Kidney (tissue), 14 donors: ENCODE results near the gene VAMP8. TPM values are rescaled to one million over a fixed set of nuclear protein-coding genes. Genes with fewer than 3 reads are reported as not detected.

Experiments
- DNase-seq, 5 donors: peaks; one replicate each; pipeline ENCODE4 v3.0.0-alpha.2; 2013 to 2020
- FAIRE-seq: peaks from 2 replicates; lab custom pipeline; 2012; peaks lifted over from hg19 to GRCh38; lab: Jason Lieb, UNC
- H3K27ac ChIP-seq, 2 donors: one replicate each; pipeline ENCODE4 v1.7.0; 2013; ENCODE audit warnings: low read depth in 2 of 2, low read length in 2 of 2, inconsistent platforms in 1 of 2
- H3K27me3 ChIP-seq: one replicate; pipeline ENCODE4 v1.7.1; 2013; ENCODE audit warnings: low read length, inconsistent platforms; ENCODE audit not compliant: control insufficient read depth, insufficient read depth
- H3K36me3 ChIP-seq, 3 donors: one replicate each; pipeline versions ENCODE4 v1.7.0 to v1.7.1; 2013; ENCODE audit warnings: low read length in 3 of 3, control low read depth in 1 of 3, inconsistent platforms in 1 of 3; ENCODE audit not compliant: insufficient read depth in 3 of 3, control insufficient read depth in 2 of 3
- H3K4me1 ChIP-seq, 3 donors: one replicate each; pipeline versions ENCODE4 v1.7.0 to v1.7.1; 2013; ENCODE audit warnings: low read length in 3 of 3, inconsistent platforms in 1 of 3, low read depth in 1 of 3; ENCODE audit not compliant: control insufficient read depth in 2 of 3, insufficient read depth in 2 of 3
- H3K4me3 ChIP-seq, 3 donors: one replicate each; pipeline versions ENCODE4 v1.7.0 to v1.8.1; 2013; ENCODE audit warnings: low read length in 3 of 3, control low read depth in 1 of 3, inconsistent platforms in 1 of 3
- H3K9ac ChIP-seq, 3 donors: one replicate each; pipeline versions ENCODE4 v1.7.0 to v1.7.1; 2013; ENCODE audit warnings: low read length in 3 of 3, control low read depth in 1 of 3, inconsistent platforms in 1 of 3
- H3K9me3 ChIP-seq, 3 donors: one replicate each; pipeline versions ENCODE4 v1.7.0 to v1.7.1; 2013; ENCODE audit warnings: low read length in 3 of 3, control low read depth in 1 of 3, inconsistent platforms in 1 of 3; ENCODE audit not compliant: control insufficient read depth in 2 of 3, insufficient read depth in 1 of 3
- CTCF ChIP-seq: IDR thresholded peaks from 3 replicates; pipeline ENCODE4 v1.5.1; 2012; ENCODE audit warnings: mild to moderate bottlenecking, moderate library complexity, borderline replicate concordance; ENCODE audit not compliant: insufficient read depth; ENCODE audit errors: extremely low read depth
- intact Hi-C: fragments of 100-400 bp; cut with DNase I; formaldehyde crosslinking; loops from one replicate; pipeline ENCODE4 v1.11.1; 2022
- polyA plus RNA-seq: library from polyadenylated mRNA; stranded (reverse); fragments of 350-450 nt; fragmentation: Illumina TruSeq; extraction: RNeasy Lipid Tissue Mini Kit (QIAGEN cat#74804); gene quantifications from one replicate; pipeline ENCODE4 v1.2.3, GENCODE V29; 2014; ENCODE audit warnings: low read depth, low replicate concordance; ENCODE audit not compliant: insufficient read depth
- total RNA-seq: library from RNA; stranded (reverse); fragmentation: NEBNext Ultra II Directional; extraction: Animal tissue kit (Norgen Biotek cat#: 25700); gene quantifications from one replicate; pipeline ENCODE4 v1.2.1, GENCODE V29; 2021
- donor health status: control.
- donor health status: control.
- donor health status: control.
- donor health status: control.
- donor health status: control.
- donor health status: DM: yes; HTN: yes; CAD: no.
- donor health status: Normal renal cell carcinoma (clear cell type).

VAMP8 gene
- total and polyA plus RNA-seq, 2 donors from 2014 or later, result 196 to 604 TPM

DNA sequence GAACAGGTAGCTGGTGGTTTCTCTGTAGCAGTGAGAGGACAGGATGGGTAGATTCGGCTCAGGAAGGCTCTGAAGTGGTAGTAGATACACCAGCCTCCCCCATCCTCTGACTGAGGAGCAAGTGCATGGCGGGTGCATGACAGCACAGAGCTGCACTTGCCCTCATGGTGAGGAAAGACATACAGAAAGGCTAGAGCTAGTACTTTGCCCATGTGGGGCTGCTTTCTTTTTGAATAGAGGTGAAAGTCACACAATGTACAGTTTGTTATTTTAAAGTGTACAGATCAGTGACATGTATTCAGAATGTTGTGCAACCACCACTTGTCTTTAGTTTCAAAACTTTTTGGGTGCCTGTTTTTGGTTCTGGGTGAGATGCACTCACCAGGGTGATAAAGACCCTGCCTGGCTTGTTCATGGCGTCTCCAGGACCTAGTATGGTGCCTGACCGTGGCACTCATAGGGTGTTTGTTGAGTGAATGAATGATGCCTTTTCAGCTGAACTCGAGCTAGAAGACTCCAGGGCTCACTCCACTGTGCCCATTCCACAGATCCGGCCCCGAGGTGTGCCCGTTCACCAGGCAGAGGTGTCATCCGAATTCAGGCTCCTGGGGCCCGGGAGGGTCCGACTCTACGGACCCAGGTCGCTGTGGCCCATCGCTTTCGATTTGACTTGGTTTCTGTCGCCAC is 6.4 kb downstream of the VAMP8 start:
- Histone ChIP-seq H3K9ac (peak overlapping the region in 1 of 3 donors; percentile 68), H3K4me1 (peaks cover 0 to 32% (median 16%) of the 10 kb centered on the region in 3 donors), H3K9me3 (no peaks in the 10 kb centered on the region), H3K27ac (peak overlapping the region; percentile 93 to 94), H3K27me3 (no peaks in the 10 kb centered on the region), H3K4me3 (peak overlapping the region; percentile 56 to 74 (median 64)), H3K36me3 (peaks cover 0 to 8% (median 2%) of the 10 kb centered on the region in 3 donors)
- TF ChIP-seq CTCF, result no peak
- DNase-seq (peak in 1 of 5 donors; percentile 84), FAIRE-seq (no peak)
- intact Hi-C loops, result no loop called here

DNA sequence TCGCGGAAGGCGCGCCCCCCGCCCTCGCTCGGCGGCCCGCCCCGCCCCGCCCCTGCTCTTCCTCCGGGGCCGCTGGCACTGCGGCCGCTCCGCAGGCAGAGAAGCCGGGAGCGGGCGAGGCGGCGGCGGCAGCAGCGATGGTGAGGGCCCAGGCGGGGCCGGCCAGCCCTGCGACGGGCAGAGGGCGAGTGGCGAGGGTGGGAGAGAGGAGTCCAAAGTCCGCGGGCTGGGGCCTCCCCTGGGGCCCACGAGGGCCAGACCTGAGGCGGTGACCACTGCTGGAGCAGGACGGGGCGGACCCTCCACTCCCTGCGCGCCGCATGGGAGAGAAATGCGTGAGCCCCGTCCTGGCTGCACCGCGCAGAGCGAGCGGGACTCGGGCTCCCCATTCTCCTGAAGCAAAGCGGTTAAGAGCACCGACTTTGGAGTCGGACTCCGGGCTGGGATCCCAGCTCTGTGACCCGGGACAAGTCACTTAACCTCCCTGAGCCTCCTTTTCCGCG is 7.0 kb downstream of the VAMP8 start, which contains the start of gene VAMP5:
Gene VAMP5, plus strand, starts transcription at position 78 of the 503 bp plus-strand sequence. Its CDS starts 60 bp downstream, at position 138.
- H3K27me3 ChIP-seq, result no peaks in the 10 kb centered on the region
- TF ChIP-seq CTCF, result no peak
- no peak for FAIRE-seq
- peaks cover 0 to 8% (median 2%) of the 10 kb centered on the region in 3 donors for H3K36me3 ChIP-seq
- intact Hi-C loops, result no loop called here
- peak; percentile 55 to 83 (median 68) for DNase-seq
- peak within 1 kb of the TSS in 2 of 3 donors; percentile 64 to 80 for H3K9ac ChIP-seq
- peak within 1 kb of the TSS; percentile 93 to 94 for H3K27ac ChIP-seq
- peak within 1 kb of the TSS; percentile 56 to 74 (median 67) for H3K4me3 ChIP-seq
- H3K9me3 ChIP-seq, result no peaks in the 10 kb centered on the region
- H3K4me1 ChIP-seq, result peaks cover 0 to 26% (median 10%) of the 10 kb centered on the region in 3 donors

DNA sequence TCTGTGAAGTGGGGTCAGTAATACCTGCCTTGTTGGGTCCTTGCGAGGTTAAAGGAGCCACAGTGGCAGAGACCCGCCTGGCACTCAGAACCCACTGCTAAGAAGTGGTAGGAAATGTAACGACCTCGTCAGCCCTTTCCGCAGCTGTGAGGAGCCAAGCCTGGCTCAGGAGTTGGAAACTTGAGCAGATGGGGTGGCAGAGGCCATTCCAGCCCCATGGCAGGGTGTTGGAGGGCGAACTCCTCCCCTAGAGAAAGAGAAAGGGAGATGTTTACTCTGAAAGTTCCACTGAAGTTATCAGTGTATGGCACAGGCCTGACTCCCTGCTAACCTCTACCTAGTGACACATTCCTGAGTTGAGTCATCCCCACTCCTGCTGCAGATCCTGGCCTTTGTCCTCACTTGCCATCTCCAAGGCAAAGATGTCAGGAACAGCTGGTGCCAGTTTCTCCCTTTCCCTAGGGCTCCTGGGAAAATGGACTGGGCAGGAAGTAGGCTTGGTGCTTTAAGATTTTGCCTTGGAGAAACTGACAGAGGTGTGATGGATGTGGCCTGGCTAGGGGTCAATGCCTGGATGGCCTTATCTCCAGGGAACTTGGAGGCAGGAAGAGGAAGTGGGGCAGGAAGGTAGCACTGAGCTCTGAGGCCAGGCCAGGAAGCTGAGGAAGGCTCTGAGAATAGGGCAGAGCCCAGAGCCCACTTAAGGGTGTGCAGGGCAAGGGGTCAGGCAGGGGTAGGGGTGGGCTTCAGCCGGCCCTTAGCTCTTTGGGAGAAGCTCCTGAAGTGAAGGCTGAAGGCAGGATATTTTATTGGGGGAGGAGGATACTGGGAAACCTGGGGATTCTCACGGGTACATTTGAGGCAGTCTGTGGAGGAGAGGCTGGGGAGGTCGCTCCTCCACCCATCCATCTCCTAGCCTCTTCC is 7.7 kb downstream of the VAMP8 start:
- Histone ChIP-seq H3K27me3 (no peaks in the 10 kb centered on the region), H3K4me3 (peak overlapping the region; percentile 35 to 74 (median 67)), H3K9ac (peak overlapping the region in 2 of 3 donors; percentile 64 to 80), H3K36me3 (peaks cover 0 to 8% (median 2%) of the 10 kb centered on the region in 3 donors), H3K27ac (peak overlapping the region; percentile 93 to 94), H3K9me3 (no peaks in the 10 kb centered on the region), H3K4me1 (peaks cover 0 to 25% (median 3%) of the 10 kb centered on the region in 3 donors)
- TF ChIP-seq CTCF, result no peak
- DNase-seq, result peak in 4 of 5 donors; percentile 74 to 87 (median 80)
- intact Hi-C loops, result no loop called here
- FAIRE-seq, result no peak
